G401 (cell line): Measurements from ENCODE around the gene PECR. TPM values are rescaled to one million over a fixed set of nuclear protein-coding genes. Genes with fewer than 3 reads are reported as not detected.

Experiments used
- DNase-seq: peaks from one replicate; pipeline ENCODE4 v3.0.0-alpha.2; 2015; ENCODE audit warnings: low spot score
- in situ Hi-C: cut with HindIII; loops from 2 replicates; pipeline ENCODE4 v1.10.0; 2016; ENCODE audit warnings: low sequenced_read_pairs, mixed read lengths
- total RNA-seq: library from RNA; depleted of rRNA; stranded (reverse); fragments of >200 nt; shearing (Covaris generic); gene quantifications from 2 replicates; pipeline ENCODE4 v1.2.3, GENCODE V29; 2014

Gene PECR
- total RNA-seq, 1 experiment from 2014 or later, result 11.2 TPM

DNA sequence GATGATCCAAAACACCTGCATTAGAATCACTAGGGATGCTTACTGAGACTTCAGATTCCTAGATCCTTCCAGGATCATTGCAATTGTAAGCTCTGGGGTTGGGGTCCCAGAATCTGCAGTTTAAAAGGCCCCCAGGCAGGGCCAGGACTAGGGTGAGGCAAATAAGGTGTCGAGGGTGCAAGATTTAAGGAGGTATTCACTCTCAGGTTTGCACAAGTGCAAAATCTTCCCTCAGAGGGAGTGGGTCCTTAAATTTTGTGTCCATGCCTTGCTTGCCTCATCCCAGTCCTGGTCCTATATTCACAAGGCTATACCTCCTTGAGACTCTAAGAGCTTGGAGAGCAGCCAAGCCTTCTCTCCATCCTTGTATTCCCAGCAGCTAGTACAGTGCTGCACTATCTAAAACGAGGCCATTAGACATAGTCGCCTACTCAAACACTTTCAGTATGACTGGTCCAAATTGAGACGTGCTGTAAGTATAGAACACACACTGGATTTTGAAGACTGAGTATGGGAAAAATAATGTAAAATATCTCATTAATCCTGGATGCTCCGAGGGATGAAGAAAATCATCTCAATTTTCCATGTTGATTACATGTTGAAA lies 36.6 kb downstream of the PECR start:
- no peak for DNase-seq
- in situ Hi-C loops, result no loop called here

DNA sequence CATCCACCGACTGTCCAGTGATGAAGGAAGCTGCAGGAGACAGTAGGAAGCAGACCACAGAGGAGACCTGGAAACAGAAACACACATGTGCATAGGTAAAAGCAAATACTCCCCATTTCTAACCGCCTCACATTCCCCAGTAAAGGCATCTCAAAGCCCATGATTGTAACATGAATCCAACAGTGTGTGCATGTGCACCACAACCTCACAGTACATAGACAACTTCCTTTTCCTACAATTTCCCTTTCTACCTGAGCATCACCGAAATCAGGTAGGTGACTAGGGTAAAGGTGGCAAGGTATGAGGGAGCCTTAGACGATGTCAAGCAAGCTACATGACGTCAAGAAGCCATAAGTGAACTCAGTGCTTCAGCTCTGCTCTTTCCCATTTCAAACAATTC lies 37.7 kb downstream of the PECR start:
- in situ Hi-C loops, result no loop called here
- no peak for DNase-seq

DNA sequence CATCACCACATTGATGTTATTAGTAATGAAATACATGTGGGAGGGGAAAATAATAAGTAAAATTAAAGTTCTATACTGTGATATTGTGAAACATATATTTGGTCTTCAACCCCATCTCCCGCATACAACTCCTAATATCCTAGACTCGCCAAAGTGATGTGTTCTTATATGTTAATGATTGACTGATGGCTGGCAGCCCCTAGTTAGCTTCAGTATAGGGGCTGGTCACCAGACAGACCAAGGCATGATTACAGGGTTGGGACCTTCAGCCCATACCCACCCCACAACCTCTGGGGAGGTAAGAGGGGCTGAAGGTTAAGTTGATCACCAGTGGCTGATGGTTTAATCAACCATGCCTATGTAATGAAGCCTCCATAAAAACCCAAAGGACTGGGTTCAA lies 40.2 kb downstream of the PECR start:
- DNase-seq, result no peak
- in situ Hi-C loops, result no loop called here

DNA sequence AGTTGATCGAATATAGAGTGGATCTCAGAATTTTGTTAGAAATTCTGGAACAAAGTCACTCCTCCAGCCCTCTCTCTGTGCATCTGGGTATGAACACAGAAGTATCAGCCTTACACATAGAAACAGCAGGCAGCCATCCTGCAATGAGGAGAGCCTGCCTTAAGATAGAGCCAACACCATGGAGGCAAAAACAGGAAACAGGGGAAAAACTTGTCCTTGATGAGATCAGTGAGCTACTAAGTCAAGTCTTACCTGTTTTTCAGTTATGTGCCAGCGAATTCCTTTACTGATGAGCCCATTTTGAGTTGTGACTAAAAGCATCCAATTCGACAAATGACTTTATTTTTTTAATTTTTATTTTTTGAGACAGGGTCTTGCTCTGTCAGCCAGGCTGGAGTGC lies 41.7 kb downstream of the PECR start:
- in situ Hi-C loops, result no loop called here
- no peak for DNase-seq

DNA sequence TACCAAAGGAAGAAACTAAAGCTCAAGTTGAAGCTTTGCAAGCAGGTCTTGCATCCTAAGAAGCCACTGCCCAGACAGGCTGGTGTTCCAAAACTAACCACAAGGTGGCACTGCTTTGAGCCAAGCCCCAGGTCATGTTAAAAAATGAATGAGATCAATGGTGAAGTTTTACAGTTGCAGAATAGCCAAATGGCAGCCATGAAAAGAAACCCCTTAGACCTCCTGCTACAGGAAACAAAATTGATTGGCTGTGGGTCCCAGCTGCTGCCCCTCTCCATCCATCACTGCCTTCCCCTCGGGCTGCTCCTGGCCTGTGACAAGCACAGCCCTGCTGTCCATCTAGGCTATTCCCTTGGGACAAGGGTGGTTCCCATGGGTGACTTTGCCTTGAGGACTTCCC lies 47.5 kb downstream of the PECR start:
- DNase-seq, result peak; percentile 74
- in situ Hi-C loops, result no loop called here

DNA sequence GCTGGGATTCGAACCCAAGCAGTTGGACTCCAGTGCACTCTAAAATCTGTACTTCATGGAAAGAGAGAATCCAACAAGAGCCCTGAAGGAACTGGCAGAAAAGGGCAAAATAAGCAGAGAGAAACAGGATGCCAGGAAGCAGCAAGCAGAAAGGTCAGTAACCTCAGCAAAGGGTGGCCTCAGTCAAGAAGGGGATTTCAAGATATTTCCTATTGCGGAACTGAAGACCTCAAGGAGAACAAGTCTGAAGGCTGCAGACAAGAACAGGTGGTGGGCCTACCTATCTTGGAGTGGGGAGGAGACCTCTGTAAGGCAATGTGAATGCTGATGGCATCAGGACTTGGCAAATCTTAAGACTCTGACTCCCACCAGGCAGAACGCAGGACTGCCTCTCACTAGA lies 48.2 kb downstream of the PECR start:
- DNase-seq, result no peak
- in situ Hi-C loops, result no loop called here

DNA sequence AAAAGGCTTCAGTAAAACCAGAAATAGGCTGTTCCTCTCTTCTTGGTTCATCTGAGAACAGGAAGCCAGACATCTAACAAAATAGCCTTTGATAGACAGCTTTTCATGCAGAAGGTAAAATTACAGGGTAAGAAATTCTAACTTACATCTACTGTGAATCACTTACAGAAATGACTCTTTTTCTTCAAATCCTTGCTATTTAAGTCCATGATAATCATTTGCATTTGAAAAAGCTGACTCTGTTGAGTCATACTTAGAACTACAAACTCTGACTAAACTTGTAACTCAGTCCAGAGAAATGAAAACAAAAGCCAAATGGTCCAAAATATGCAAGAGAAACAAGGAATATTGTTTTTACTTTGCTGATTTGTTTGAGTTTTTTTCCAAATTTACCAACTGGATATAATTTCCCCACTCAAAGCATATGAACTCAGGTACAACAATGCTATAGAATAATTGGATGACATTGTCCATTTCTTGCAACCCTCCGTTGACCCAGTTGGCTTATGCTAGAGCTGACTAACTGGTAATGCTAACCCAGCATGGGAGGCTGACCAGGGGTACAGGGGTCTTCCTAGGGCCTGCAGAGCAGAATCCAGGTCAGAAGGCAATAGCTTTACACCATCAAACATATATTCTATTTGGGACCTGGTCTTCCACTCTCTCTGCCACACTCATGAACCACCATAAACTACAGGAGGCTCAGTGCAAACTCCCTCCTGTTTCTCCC lies 49.5 kb downstream of the PECR start:
- no peak for DNase-seq
- in situ Hi-C loops, result no loop called here

DNA sequence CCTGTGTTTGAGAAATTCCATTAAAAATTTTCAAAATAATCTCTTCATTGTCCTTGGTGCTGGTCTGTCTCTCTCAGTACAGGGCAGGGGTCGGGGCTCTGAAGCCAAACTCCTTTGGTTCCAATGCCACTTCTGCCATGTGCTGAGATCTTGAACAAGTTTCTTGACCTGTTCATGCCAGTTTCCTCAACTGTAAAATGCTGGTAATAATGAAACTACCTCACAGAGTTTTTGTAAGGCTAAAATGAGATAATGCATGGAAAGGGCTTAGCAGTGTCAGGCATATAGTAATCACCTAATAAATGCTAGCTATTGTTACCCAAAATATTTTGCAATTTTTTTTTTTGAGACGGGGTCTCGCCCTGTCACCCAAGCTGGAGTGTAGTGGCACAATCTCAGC lies 51.4 kb downstream of the PECR start:
- in situ Hi-C loops, result no loop called here

DNA sequence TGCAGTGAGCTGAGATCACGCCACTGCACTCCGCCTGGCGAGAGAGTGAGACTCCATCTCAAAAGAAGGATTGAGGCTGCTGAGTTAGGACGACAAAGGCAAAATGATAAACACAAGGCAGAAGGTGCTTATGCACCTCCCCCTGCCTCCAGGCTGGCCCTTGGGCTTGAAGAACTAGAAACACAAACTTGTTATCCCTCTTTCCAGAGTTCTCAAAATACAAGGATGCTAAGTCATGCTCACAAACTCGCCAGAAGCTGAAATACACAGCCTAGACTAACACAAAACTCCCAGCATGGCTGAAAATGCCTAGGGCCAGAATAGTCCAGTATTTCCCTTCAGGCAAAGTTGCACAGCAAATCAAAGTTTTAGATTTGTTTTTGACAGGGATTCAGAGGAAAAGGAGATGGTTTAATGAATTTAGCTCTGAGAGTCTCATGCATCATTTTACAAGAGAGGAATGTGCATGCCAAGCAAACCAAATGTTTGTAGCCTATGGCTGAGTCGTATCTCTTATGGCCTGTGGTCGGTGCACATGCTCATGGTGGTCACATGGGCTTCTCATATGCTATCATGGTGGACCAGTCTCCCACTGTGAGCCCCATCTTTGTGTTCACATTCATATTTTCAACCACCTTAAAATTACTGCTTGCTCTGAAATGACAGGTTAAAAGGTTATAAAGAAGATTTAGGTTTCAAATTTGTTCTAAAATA lies 52.0 kb downstream of the PECR start:
- DNase-seq, result no peak
- in situ Hi-C loops, result no loop called here

More for the DNA sequence above, 51.4 kb downstream of the PECR start:
- no peak for DNase-seq

DNA sequence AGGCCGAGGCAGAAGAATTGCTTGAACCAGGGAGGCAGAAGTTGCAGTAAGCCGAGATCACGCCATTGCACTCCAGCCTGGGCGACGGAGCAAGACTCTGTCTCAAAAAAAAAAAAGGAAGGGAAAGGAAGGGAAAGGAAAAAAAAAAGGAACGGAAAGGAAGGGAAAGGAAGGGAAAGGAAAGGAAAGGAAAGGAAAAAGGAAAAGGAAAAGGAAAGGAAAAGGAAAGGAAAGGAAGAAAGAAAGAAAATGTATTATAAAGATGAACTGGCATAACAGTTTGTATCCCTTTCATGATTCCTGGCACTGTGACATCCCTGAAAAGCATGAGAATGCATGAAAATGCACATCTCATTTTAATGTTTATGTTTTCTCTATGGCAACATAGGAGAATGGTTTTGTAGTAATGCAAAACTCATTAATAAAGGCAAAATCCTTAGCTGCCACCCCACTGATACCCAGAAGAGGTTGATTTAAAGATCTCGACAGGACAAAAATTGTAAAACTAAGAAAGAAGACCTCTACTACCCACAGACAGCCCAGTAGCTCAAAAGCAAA lies 56.8 kb downstream of the PECR start:
- DNase-seq, result no peak
- in situ Hi-C loops, result no loop called here

DNA sequence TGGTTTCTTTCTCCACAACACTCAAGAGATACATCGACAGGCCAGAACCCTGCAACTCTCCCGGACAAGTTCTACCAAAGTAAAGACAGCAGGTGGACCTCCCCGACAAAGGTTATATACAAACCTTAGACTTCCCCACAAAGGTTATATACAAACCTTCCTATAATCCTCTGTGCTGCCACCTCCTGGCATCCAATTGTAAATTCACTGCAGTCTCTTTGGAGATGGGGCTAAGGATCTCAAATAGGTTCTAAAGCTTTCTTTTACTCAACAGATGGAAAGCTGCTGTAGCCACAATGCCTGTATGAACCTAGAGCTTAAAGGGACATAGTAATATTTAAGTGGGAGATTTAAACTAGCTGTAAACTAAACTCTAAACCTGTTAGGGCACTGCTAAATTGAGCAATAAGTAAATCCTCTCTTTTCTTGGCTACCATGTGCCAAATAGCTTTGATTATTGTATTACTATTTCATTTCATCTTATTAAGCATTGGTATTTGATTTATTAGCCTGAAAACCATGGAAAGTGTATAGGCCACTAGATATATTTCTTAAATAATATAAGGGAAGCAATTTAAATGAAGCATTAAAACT lies 58.5 kb downstream of the PECR start:
- in situ Hi-C loops, result no loop called here
- DNase-seq, result peak; percentile 80

DNA sequence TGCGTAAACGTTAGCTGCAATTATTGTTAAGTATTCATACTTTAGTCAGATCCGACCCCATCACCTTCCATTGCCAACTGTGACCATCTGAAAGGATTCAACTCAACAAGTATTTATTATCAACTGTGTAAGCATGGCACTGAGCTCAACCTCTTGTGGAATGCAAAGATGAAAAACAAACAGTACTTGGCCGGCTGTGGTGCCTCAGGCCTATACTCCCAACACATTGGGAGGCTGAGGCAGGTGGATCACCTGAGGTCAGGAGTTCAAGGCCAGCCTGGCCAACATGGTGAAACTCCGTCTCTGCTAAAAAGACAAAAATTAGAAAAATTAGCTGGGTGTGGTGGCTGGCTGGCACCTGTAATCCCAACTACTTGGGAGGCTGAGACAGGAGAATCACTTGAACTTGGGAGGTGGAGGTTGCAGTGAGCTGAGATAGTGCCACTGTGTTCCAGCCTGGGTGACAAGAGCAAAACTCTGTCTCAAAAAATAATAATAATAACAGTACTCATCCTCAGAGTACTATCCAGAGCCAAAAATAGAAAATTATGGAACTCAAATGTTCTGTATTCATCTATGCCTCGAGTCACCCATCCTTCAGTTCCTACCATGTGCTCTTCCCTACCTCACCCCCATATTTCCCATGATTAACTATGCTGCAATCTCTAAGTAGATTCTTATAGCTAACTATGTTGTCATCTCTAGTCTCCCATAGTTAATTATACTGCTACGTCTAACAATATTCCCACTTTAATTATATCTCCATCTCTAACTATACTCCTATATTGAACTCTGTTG lies 59.6 kb downstream of the PECR start:
- DNase-seq, result no peak
- in situ Hi-C loops, result no loop called here

DNA sequence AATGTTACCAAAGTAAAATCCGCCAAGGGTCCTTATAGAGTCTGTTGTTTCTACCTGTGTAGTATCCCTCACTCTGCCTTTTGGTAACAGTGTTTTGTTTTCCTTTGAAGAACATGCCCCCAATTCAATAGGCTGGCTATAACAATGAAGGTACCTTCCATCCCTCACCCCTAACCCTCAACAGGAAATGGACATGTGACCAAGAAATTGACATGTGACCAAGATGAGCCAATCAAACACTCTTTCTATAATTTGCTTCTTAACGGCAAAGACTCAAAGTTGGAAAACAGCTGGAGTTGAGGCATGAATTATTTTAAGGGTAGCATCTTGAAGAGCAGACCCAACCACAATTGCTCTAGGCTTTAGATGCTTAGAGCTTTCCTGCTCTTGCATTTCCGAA lies 62.9 kb downstream of the PECR start:
- in situ Hi-C loops, result no loop called here
- DNase-seq, result no peak

DNA sequence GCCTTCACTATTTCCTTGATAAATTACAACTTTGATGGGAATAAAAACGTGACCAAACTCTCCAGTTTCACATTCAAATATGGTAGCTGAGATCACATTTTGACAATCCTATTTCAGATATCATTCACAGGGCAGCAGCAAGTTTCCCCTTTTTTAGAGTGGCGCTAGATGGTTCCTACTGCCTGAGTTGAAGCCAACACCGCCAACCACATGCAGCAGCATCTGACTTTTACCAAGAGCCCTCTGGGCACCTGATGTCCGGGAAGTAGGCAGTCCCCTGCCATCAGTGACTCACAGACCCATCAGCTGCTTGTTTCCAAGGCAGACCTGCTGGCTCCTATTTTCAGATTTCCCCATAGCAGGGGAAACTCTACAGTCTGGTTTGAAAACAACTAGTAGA lies 64.2 kb downstream of the PECR start:
- peak; percentile 71 for DNase-seq
- in situ Hi-C loops, result no loop called here

DNA sequence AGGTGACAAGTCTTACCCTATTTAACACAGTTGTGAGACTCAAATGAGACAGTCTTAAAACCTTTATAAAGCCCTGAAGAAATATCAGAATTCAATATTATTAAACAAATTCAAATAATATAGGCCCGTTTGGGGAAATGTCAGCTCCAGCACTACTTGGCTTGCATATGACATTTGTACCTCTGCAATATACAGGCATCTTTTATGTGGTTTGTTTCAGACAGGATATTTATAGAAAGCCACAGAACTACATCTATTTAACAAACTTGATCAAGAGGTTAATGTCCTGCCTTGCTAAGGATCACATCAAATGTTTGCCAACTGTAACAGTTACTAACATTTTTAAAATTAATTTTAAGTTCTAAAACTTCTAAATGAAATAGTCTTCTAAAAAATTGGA lies 65.0 kb downstream of the PECR start:
- DNase-seq, result no peak
- in situ Hi-C loops, result no loop called here

DNA sequence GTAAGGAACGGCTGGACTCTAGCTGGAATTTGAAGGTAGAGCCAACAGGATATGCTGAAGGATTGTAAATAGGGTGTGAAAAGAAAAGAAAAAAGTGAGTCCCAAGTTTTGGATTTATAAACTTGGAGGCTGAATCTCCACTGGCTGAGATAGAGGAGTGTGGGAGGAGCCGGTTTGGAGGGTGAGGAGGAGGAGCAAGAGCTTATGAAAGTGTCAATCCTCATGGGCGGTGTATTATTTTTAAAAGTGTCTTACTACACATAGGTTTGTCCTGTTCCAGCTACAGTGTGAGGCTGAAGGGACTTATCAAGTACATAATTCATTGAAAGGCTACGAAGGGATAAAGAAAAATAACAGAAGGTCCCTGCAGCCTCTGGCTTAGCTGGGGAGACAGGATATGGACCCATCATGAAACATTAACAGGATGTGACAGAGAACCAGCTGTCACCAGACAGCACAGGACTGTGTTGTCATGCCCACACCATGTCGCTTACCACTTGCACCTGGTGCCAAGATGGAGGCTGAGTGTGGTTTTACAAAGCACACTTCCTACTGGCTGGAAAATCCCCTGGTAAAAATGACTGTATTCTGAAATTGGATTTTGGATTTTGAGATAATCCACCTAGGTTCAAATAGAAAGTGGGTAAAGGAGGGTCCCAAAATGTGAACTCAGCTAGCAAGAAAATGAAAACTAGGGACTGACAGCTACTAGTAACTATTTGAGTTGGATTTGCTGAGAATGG lies 65.7 kb downstream of the PECR start:
- in situ Hi-C loops, result no loop called here
- DNase-seq, result peak; percentile 93

DNA sequence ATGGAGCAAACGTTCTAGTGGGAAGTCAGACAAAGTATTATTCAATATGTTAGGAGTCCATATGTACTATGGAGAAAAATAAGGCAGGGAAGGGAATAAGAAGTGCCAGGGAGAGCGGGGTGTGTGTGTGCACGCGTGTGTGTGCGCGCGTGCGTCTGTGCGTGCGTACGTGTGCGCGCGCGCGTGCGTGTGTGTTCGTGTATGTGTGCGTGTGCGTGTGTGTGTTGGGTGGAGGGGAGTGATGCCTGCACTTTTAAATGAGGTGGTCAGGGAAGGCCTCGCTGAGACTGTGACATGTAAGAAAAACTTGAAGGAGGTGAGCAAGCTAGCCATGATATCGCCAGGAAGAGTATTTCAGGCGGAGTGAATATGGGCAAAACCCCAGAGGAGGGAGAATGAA lies 66.6 kb downstream of the PECR start:
- in situ Hi-C loops, result no loop called here
- DNase-seq, result no peak

DNA sequence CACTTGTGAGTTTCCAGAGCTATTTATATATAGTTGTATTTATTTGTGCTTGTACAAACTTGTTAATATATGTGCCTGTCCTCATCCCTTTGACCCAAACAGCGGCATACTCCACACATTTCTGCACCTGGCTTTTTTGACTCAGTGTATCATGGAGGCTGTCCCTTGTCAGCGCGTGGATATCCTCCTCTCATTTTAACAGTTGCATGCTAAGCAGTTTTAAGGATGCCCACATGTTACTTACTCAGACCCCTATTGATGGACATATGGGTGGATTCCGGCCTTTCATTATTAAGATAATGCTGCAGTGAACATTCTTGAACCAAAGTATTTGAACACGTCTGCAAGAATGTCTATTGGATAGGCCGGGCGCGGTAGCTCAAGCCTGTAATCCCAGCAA lies 67.6 kb downstream of the PECR start:
- in situ Hi-C loops, result no loop called here
- no peak for DNase-seq
